GM23248 (cell line): ENCODE measurements around the gene KCNJ12. TPM values are rescaled to one million over a fixed set of nuclear protein-coding genes. Genes with fewer than 3 reads are reported as not detected.
"Not testable (repeated sequence)": the region's sequence is repeated elsewhere in the genome, so short reads cannot be mapped to it uniquely, and the experiment has no call there.

ENCODE experiments used
- DNase-seq: peaks from one replicate; pipeline ENCODE4 v3.0.0-alpha.2; 2015
- H2AFZ ChIP-seq: fragments of 200-600 bp; sonication (generic); 2 replicates; pipeline ENCODE4 v1.6.1; 2016; ENCODE audit warnings: antibody characterized with exemption
- H3F3A ChIP-seq: fragments of 200-600 bp; sonication (generic); 2 replicates; pipeline ENCODE4 v1.6.1; 2016; ENCODE audit warnings: mild to moderate bottlenecking, antibody characterized with exemption, mixed run types; ENCODE audit not compliant: insufficient read depth
- H3K27ac ChIP-seq: fragments of 200-600 bp; sonication (generic); 2 replicates; pipeline ENCODE4 v1.5.1; 2016; ENCODE audit warnings: mild to moderate bottlenecking
- H3K27me3 ChIP-seq: fragments of 200-600 bp; sonication (generic); replicated peaks from 2 replicates; pipeline ENCODE4 v1.6.1; 2016; ENCODE audit warnings: mild to moderate bottlenecking; ENCODE audit not compliant: insufficient read depth
- H3K36me3 ChIP-seq: fragments of 200-600 bp; sonication (generic); 2 replicates; pipeline ENCODE4 v1.6.1; 2016; ENCODE audit warnings: low read depth, mild to moderate bottlenecking
- H3K4me1 ChIP-seq: fragments of 200-600 bp; sonication (generic); 2 replicates; pipeline ENCODE4 v1.6.1; 2016; ENCODE audit warnings: mild to moderate bottlenecking; ENCODE audit not compliant: insufficient read depth
- H3K4me2 ChIP-seq: fragments of 200-600 bp; sonication (generic); one replicate; pipeline ENCODE4 v1.6.1; 2016; ENCODE audit warnings: mild to moderate bottlenecking; ENCODE audit not compliant: unreplicated experiment
- H3K4me3 ChIP-seq: fragments of 200-600 bp; sonication (generic); 2 replicates; pipeline ENCODE4 v1.5.1; 2016; ENCODE audit warnings: mild to moderate bottlenecking
- H3K79me2 ChIP-seq: fragments of 200-600 bp; sonication (generic); 2 replicates; pipeline ENCODE4 v1.6.1; 2016; ENCODE audit warnings: mild to moderate bottlenecking; ENCODE audit not compliant: insufficient read depth
- H3K9ac ChIP-seq: fragments of 200-600 bp; sonication (generic); 2 replicates; pipeline ENCODE4 v1.6.1; 2016; ENCODE audit warnings: mild to moderate bottlenecking
- H3K9me2 ChIP-seq: fragments of 200-600 bp; sonication (generic); 2 replicates; pipeline ENCODE4 v1.6.1; 2016; ENCODE audit warnings: mixed run types, mild to moderate bottlenecking, moderate library complexity; ENCODE audit not compliant: insufficient read depth
- H3K9me3 ChIP-seq: fragments of 200-600 bp; sonication (generic); one replicate; pipeline ENCODE4 v1.6.1; 2017; ENCODE audit warnings: low read depth
- H4K20me1 ChIP-seq: fragments of 200-600 bp; sonication (generic); 2 replicates; pipeline ENCODE4 v1.6.0; 2016; ENCODE audit not compliant: insufficient read depth
- EZH2 ChIP-seq: fragments of 200-600 bp; sonication (generic); IDR thresholded peaks from 2 replicates; pipeline ENCODE4 v1.6.1; 2018; ENCODE audit warnings: antibody characterized with exemption, mild to moderate bottlenecking; ENCODE audit not compliant: insufficient read depth, poor library complexity, severe bottlenecking
- EZH2phosphoT487 ChIP-seq: fragments of 200-600 bp; sonication (generic); IDR thresholded peaks from 2 replicates; pipeline ENCODE4 v1.6.1; 2018; ENCODE audit warnings: antibody characterized with exemption, moderate library complexity, mild to moderate bottlenecking, low read depth; ENCODE audit not compliant: insufficient read depth
- WGBS, 2 experiments: methylation state at CpG; one replicate each; pipeline ENCODE4 v1.1.6; 2015 to 2017; ENCODE audit warnings: low lambda C conversion rate in 2 of 2, low coverage in 1 of 2; ENCODE audit errors: missing lambda C conversion rate in 2 of 2; 5-methylcytosine and 5-hydroxymethylcytosine counted together
- in situ Hi-C: fragments of 300-500 bp; cut with MboI; formaldehyde crosslinking; loops from 2 replicates; pipeline ENCODE4 v1.15.0; 2020
- polyA plus RNA-seq: library from polyadenylated mRNA; unstranded; fragments of >200 nt; fragmentation: Nextera tagmentation; extraction: Ambion mirVana; gene quantifications from 2 replicates; pipeline ENCODE4 v1.2.1, GENCODE V29; 2016
- total RNA-seq: library from RNA; depleted of rRNA; stranded (reverse); fragments of >200 nt; shearing (Covaris generic); gene quantifications from 2 replicates; pipeline ENCODE4 v1.2.3, GENCODE V29; 2014

KCNJ12 gene
- total and polyA plus RNA-seq, 2 experiments from 2014 or later, result 0.29 to 0.54 TPM

DNA sequence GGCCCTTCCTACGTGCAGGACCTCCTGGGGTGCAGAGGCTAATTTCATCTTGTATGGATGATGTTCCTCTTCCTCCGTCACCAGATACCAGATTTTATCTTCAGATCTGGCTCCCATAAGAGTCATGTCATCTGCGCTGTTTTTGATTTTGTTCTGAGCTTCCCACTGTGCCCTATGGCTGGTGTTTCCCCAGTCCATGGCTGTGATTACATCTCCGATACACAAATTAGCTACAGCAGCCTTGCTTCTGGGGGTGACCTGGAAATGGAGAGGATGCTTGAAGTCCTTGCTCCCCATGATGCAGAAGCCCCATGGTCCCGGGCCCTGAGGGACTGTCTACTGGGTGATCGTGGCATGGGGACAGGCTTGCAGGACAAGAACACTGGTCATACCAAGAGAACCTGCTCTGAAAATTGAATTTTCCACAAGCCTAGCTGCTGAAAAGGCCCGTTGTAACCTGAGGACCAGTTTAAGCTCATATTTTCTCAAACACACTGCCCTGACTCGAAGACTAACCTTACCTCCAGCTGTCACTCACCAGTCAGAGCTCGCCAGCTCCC, 69.0 kb downstream of the KCNJ12 start:
- no peak for DNase-seq
- WGBS, 2 experiments, result 67 to 77% methylated on average over 9 of the region's 9 CpGs
- Histone ChIP-seq H3K79me2 (no peaks in the 10 kb centered on the region), H4K20me1 (no peaks in the 10 kb centered on the region), H3K9ac (no peak overlapping the region), H3K27ac (no peak overlapping the region), H3K9me3 (no peaks in the 10 kb centered on the region), H3K4me3 (no peak overlapping the region), H3K27me3 (no peaks in the 10 kb centered on the region), H3K4me1 (no peaks in the 10 kb centered on the region), H3K4me2 (no peak overlapping the region), H3F3A (no peaks in the 10 kb centered on the region), H3K36me3 (no peaks in the 10 kb centered on the region), H3K9me2 (no peaks in the 10 kb centered on the region), H2AFZ (no peak overlapping the region)
- in situ Hi-C loops, result no loop called here
- no peak for TF ChIP-seq EZH2phosphoT487
- no peak for TF ChIP-seq EZH2

DNA sequence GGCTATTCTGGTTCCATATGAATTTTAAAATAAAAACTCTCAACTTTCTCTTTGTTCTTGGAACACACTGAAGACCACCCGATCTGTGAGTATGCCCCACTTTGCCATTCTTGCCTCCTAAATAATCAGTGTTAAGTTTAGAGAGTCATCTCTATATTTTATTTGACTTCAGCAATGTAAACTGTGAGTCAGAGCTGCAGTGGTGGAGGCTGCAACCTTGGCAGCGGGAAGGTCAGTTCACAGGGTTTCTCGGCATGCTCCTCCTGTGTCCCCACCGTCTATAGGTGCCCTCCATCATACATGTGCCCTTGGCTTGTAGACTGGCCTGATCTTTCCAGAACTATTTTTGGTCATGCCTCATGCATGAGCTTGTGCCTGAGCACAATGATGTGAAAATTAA, 71.4 kb downstream of the KCNJ12 start:
- H3K9ac ChIP-seq, H3K9me3 ChIP-seq, H3K9me2 ChIP-seq, H3K4me1 ChIP-seq, H3K36me3 ChIP-seq, H2AFZ ChIP-seq, H3K4me2 ChIP-seq, H3F3A ChIP-seq, H3K27me3 ChIP-seq, H3K27ac ChIP-seq, H4K20me1 ChIP-seq, DNase-seq, in situ Hi-C loops, H3K79me2 ChIP-seq, H3K4me3 ChIP-seq: not testable (repeated sequence)
- WGBS, 2 experiments, result 69 to 73% methylated on average over 4 of the region's 4 CpGs

DNA sequence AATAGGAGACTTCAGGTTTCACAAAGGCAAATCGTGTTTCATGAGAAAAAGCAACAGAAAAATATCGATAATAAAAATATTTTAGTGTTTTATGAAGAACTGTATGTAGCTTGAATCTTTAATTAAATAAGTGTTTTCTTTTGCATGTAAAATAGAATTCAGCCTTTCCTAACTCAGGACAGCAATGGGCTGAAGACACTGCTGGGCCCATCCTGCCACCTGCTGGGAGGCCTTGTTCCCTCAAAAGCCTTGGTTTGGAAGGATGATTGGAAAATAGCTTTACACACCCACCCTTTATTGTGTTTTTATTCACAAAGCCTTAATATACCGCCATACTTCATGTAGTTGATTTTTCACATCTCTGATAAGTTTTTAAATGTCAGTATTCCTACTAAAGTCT, 73.7 kb downstream of the KCNJ12 start:
- not testable (repeated sequence) for H2AFZ ChIP-seq, H3K27ac ChIP-seq, H3K4me3 ChIP-seq, H3K79me2 ChIP-seq, H4K20me1 ChIP-seq, H3K27me3 ChIP-seq, H3K9me3 ChIP-seq, H3F3A ChIP-seq, DNase-seq, H3K9me2 ChIP-seq, H3K9ac ChIP-seq, H3K36me3 ChIP-seq, H3K4me1 ChIP-seq, H3K4me2 ChIP-seq
- in situ Hi-C loops, result loop anchor here (10.0 to 25.0 kb wide), 3 partner anchors 112 to 287 kb away; no protein-coding TSS in a partner anchor
- 2 to 7% methylated on average over 3 of the region's 3 CpGs for WGBS, 2 experiments

DNA sequence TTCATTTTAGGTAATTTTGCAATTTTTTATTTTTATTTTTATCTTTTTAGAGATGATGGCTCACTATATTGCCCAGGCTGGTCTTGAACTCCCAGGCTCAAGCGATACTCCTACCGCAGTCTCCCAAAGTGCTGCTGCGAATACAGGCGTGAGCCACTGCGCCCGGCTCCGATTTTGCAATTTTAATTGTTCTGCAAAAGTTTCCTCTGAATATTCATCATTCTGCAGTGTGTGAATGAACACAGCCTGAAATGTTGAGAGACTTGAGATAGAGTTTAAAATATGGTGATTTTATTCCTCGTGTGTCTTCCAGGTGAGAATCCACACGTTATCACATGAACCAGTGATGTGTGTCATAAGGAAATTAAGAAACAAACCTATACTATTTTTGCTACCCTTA, 75.8 kb downstream of the KCNJ12 start:
- Histone ChIP-seq H3F3A (0 out of 2 replicates have a peak, but pooled peaks cover 5% of the 10 kb centered on the region), H3K79me2 (no peaks in the 10 kb centered on the region), H3K9me3 (no peaks in the 10 kb centered on the region), H4K20me1 (no peaks in the 10 kb centered on the region), H3K9ac (no peak overlapping the region), H3K27ac (no peak overlapping the region), H3K4me1 (peaks cover 3% of the 10 kb centered on the region; the same call in 1 of the 2 replicates), H3K9me2 (no peaks in the 10 kb centered on the region), H3K4me2 (peak overlapping the region; percentile 32), H3K4me3 (peak overlapping the region; percentile 50; the same call in 1 of the 2 replicates), H2AFZ (peak overlapping the region; percentile 82; the same call in 1 of the 2 replicates), H3K36me3 (no peaks in the 10 kb centered on the region), H3K27me3 (no peaks in the 10 kb centered on the region; the same call in none of the 2 replicates)
- DNase-seq, result no peak
- in situ Hi-C loops, result loop anchor here (10.0 to 25.0 kb wide), 3 partner anchors 110 to 285 kb away; no protein-coding TSS in a partner anchor
- TF ChIP-seq EZH2 (no peak), EZH2phosphoT487 (no peak)
- WGBS, 2 experiments, result 49 to 51% methylated on average over 9 of the region's 9 CpGs
